ENCODE results near the gene GJA9. TPM values are rescaled to one million over a fixed set of nuclear protein-coding genes. Genes with fewer than 3 reads are reported as not detected.
A peak's percentile ranks its signal among the peaks of the same experiment; 100 is the strongest.
"Not testable (repeated sequence)": the region's sequence is repeated elsewhere in the genome, so short reads cannot be mapped to it uniquely, and the experiment has no call there.

The GJA9 gene
- total RNA-seq, 1 donor from 2014 or later, result not detected

DNA sequence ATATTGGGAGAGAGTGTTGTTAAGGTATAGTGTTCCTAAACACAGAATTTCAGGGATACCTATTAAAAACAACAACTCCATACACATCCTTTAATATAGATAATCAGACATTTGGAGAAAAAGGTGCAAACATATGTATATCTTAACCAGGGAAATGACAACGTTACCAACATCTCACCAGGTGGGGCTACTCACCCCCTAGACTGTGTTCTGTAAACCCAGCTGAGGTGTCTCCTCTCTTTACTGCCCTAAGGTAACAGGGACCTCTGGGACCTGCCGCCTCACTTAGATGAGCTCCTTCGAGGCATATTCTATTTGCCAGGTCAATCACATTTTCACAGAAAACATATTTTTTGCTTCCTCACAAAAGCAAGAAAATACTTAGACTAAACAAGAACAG lies 35.2 kb downstream of the GJA9 start:
- no peaks in the 10 kb centered on the region for H3K9me3 ChIP-seq
- TF ChIP-seq POLR2A (IDR thresholded peaks at IDR 0.05), result no peak
- no peak for TF ChIP-seq POLR2AphosphoS5 (IDR thresholded peaks at IDR 0.05; ENCODE audit: insufficient read depth in 1 of 2, low read depth in 1 of 2)
- TF ChIP-seq, protein P1, sequence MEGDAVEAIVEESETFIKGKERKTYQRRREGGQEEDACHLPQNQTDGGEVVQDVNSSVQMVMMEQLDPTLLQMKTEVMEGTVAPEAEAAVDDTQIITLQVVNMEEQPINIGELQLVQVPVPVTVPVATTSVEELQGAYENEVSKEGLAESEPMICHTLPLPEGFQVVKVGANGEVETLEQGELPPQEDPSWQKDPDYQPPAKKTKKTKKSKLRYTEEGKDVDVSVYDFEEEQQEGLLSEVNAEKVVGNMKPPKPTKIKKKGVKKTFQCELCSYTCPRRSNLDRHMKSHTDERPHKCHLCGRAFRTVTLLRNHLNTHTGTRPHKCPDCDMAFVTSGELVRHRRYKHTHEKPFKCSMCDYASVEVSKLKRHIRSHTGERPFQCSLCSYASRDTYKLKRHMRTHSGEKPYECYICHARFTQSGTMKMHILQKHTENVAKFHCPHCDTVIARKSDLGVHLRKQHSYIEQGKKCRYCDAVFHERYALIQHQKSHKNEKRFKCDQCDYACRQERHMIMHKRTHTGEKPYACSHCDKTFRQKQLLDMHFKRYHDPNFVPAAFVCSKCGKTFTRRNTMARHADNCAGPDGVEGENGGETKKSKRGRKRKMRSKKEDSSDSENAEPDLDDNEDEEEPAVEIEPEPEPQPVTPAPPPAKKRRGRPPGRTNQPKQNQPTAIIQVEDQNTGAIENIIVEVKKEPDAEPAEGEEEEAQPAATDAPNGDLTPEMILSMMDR (IDR thresholded peaks at IDR 0.05), result no peak
- H3K27me3 ChIP-seq, result no peaks in the 10 kb centered on the region
- H3K4me1 ChIP-seq, result no peaks in the 10 kb centered on the region
- no peak overlapping the region for H3K4me3 ChIP-seq
- no peak for DNase-seq (ENCODE audit: extremely low spot score in 2 of 2)
- H3K36me3 ChIP-seq, result peaks cover 5 to 66% of the 10 kb centered on the region in 2 donors
- H3K27ac ChIP-seq, result no peak overlapping the region
- intact Hi-C loops (cut with DNase I), result no loop called here

DNA sequence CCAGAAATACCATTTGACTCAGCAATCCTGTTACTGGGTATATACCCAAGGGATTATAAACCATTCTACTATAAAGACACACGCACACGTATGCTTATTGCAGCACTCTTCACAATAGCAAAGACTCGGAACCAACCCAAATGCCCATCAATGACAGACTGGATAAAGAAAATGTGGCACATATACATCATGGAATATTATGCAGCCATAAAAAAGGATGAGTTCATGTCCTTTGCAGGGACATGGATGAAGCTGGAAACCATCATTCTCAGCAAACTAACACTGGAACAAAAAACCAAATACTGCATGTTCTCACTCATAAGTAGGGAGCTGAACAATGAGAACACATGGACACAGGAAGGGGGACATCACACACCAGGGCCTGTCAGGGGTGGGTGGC lies 36.3 kb downstream of the GJA9 start:
- intact Hi-C loops (cut with DNase I); H3K27ac ChIP-seq; H3K27me3 ChIP-seq; H3K4me1 ChIP-seq; H3K9me3 ChIP-seq; H3K4me3 ChIP-seq; DNase-seq (ENCODE audit: extremely low spot score in 2 of 2): not testable (repeated sequence)
- peaks cover 5 to 55% of the 10 kb centered on the region in 2 donors for H3K36me3 ChIP-seq

DNA sequence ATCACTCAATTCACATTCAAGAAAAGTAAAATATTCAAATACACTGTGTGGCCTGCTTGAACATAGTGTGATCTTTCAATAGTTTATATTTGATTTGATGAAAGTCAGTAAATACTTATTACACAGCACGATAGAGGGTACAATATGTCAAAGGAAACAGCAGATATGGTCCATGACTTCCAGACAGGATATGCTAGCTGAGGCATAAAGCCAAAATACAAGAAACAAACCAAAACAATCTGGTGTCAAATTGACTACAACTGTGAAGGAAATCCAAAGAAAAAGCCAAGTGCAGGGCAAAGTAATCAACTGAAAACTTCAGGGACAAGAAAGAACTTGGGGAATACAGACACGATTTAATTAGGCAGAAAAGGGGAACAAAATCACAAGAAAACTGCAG lies 41.1 kb downstream of the GJA9 start:
- Histone ChIP-seq H3K36me3 (peaks cover 5 to 48% of the 10 kb centered on the region in 2 donors), H3K4me3 (no peak overlapping the region), H3K27ac (no peak overlapping the region), H3K27me3 (no peaks in the 10 kb centered on the region), H3K4me1 (peaks cover 6% of the 10 kb centered on the region), H3K9me3 (no peaks in the 10 kb centered on the region)
- no peak for DNase-seq (ENCODE audit: extremely low spot score in 2 of 2)
- intact Hi-C loops (cut with DNase I), result no loop called here
- TF ChIP-seq, protein P1 (IDR thresholded peaks at IDR 0.05), result no peak
- TF ChIP-seq POLR2AphosphoS5 (IDR thresholded peaks at IDR 0.05; ENCODE audit: insufficient read depth in 1 of 2, low read depth in 1 of 2) (no peak), POLR2A (IDR thresholded peaks at IDR 0.05) (no peak)

DNA sequence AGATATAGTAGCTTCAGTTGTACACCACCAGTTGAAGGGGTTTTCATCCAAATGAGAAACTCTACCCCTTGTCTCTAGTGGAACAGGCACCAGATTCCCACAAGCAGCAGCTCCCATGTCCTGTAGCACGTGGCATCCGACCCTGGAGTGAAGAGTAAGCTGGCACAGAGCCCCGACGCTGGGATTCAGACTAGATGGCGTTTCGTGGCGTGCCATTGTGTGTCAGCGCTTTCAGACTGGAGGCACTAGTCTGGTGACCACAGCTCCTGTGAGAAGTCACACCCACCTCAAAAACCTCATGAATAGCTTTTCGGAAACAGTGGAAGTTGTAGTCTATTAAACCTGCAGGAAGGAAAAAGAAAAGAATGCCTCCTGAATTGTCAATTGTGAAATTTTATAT lies 42.0 kb downstream of the GJA9 start:
- H3K4me1 ChIP-seq, result peaks cover 6% of the 10 kb centered on the region
- no peak overlapping the region for H3K27ac ChIP-seq
- H3K9me3 ChIP-seq, result no peaks in the 10 kb centered on the region
- intact Hi-C loops (cut with DNase I), result no loop called here
- no peak for DNase-seq (ENCODE audit: extremely low spot score in 2 of 2)
- no peak overlapping the region for H3K4me3 ChIP-seq
- no peaks in the 10 kb centered on the region for H3K27me3 ChIP-seq
- H3K36me3 ChIP-seq, result peaks cover 5 to 39% of the 10 kb centered on the region in 2 donors
- TF ChIP-seq, protein P1 (IDR thresholded peaks at IDR 0.05), result no peak
- TF ChIP-seq POLR2A (IDR thresholded peaks at IDR 0.05) (no peak), POLR2AphosphoS5 (IDR thresholded peaks at IDR 0.05; ENCODE audit: insufficient read depth in 1 of 2, low read depth in 1 of 2) (no peak)

DNA sequence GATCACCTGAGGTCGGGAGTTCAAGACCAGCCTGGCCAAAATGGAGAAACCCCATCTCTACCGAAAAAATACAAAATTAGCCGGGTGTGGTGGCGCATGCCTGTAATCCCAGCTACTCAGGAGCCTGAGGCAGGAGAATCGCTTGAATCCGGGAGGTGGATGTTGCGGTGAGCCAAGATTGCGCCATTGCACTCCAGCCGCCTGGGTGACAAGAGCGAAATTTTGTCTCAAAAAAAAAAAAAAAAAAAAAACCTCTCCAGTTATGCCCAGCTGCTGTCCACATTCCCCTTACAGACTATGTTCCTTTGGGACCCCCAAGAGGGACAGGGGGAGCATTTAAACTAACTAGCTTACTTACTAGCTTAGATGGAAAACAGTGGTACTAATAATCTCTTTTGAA lies 45.1 kb downstream of the GJA9 start:
- intact Hi-C loops (cut with DNase I); H3K4me3 ChIP-seq; H3K27ac ChIP-seq; DNase-seq (ENCODE audit: extremely low spot score in 2 of 2); H3K27me3 ChIP-seq; H3K4me1 ChIP-seq; H3K9me3 ChIP-seq: not testable (repeated sequence)
- peaks cover 0 to 21% of the 10 kb centered on the region in 2 donors for H3K36me3 ChIP-seq

DNA sequence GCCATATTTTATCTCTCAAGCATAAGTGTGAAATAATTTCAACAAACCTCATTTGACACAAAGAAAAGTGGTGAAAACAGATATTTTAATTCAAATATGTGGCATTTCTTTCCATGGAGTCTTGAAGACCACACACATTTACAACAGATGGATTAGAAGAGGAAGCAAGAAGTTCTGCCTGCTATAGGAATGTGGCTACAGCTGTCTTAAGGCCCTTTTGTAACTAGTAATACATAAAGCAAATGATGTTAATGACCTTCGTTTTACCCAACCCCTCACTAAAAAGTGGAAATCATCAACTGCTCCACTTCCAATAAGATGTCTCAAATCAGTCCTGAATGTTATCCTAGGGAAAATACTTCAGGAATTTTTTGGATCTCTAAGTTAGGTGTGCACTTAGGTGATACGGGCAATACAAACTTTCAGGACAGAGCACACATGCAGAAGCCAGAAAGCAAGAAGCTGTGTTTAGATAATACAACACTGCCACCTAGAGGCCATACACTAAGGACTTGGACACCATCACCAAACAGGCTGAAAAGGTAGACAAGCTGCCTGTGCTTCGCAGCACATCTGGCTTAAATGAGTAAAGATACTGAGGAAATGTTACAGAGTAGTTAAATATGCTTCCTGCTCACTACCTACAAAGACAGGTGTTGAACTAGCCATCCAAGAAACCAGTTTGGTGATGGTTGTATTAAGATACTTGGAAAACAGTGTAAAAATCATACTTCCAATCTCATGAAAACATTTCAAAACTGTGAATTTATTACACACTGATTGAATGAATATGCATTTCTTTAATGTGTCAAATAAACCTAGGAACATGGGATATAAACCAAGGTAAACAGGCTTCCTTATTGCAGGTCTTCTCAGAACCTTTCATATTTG lies 46.2 kb downstream of the GJA9 start:
- H3K9me3 ChIP-seq, result no peaks in the 10 kb centered on the region
- H3K27me3 ChIP-seq, result no peaks in the 10 kb centered on the region
- no peak overlapping the region for H3K27ac ChIP-seq
- intact Hi-C loops (cut with DNase I), result loop anchor here (5.0 kb wide), 1 partner anchor 798 kb away; no protein-coding TSS in a partner anchor
- no peaks in the 10 kb centered on the region for H3K4me1 ChIP-seq
- no peak overlapping the region for H3K4me3 ChIP-seq
- TF ChIP-seq, protein P1 (IDR thresholded peaks at IDR 0.05), result peak; percentile 54 to 79 (median 70)
- TF ChIP-seq POLR2AphosphoS5 (IDR thresholded peaks at IDR 0.05; ENCODE audit: insufficient read depth in 1 of 2, low read depth in 1 of 2), result peak in 1 of 2 donors; percentile 46
- TF ChIP-seq POLR2A (IDR thresholded peaks at IDR 0.05), result no peak
- no peak for DNase-seq (ENCODE audit: extremely low spot score in 2 of 2)
- H3K36me3 ChIP-seq, result peaks cover 0 to 20% of the 10 kb centered on the region in 2 donors
